ENCODE measurements around the gene ANKRD31.

GRCh38 chr5:75279321-75279720 lies 42.6 kb upstream of the ANKRD31 start:
- TF ChIP-seq CTCF (IDR thresholded peaks at IDR 0.05) (no peak), POLR2AphosphoS5 (IDR thresholded peaks at IDR 0.05) (no peak), POLR2A (IDR thresholded peaks at IDR 0.05; ENCODE audit: low read depth) (no peak)

Measured in esophagus muscularis mucosa (tissue), 3 donors.